Measurements from ENCODE around the gene PTPRE.

DNA sequence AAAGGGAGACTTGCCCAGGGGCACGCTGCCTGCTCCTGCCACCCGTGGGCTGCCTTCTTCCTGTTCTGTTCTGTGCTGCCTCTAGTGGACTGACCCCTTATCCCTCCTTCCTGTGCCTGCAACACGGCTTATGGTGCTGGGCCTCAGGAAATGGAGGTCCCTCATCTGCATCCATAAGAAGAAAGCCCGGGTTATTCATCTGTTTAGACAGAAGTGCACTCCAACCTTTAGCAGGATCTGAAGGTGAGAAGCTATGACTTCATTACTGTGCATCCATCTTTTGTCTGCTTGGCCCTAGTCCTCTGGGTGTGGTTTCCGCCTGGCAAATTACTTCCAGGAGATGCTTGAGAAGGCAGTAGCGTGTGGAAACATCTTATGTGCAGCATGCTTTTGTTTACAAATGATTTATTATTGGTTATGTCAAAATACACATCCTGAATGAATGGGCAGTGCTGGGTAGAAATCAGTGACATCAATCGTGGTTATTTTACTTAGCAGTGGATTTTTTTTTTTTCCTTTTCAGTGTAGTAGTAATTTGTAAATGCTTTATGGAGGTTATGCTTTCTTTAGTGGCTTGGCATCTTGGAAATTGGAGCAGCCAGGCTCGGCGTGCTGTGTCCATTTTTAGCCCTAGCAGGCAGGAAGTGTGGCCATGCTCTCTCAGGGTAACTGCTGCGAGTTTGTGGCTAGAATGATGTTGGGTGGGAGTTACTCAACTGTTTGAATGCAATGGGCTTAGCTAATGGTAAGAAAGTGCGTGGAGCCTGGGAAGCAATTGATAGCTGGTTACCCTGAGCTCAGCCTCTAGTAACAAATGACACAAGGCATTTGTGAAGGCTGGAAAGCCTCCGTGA, 12.7 kb downstream of the PTPRE start:
- no peak for TF ChIP-seq EZH2 (IDR thresholded peaks at IDR 0.05; ENCODE audit: low read length)
- TF ChIP-seq, protein P1, sequence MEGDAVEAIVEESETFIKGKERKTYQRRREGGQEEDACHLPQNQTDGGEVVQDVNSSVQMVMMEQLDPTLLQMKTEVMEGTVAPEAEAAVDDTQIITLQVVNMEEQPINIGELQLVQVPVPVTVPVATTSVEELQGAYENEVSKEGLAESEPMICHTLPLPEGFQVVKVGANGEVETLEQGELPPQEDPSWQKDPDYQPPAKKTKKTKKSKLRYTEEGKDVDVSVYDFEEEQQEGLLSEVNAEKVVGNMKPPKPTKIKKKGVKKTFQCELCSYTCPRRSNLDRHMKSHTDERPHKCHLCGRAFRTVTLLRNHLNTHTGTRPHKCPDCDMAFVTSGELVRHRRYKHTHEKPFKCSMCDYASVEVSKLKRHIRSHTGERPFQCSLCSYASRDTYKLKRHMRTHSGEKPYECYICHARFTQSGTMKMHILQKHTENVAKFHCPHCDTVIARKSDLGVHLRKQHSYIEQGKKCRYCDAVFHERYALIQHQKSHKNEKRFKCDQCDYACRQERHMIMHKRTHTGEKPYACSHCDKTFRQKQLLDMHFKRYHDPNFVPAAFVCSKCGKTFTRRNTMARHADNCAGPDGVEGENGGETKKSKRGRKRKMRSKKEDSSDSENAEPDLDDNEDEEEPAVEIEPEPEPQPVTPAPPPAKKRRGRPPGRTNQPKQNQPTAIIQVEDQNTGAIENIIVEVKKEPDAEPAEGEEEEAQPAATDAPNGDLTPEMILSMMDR (optimal IDR thresholded peaks at IDR 0.05 in 1 of 3, IDR thresholded peaks at IDR 0.05 in 1 of 3, conservative IDR thresholded peaks at IDR 0.05 in 1 of 3; ENCODE audit: extremely low read depth in 1 of 3, insufficient read depth in 2 of 3, low read length in 3 of 3) = peak in 1 of 3 experiments; percentile 34

Measured in keratinocyte (primary cell).